Mononuclear cell (primary cell): Measurements from ENCODE around the gene CITED1. TPM values are rescaled to one million over a fixed set of nuclear protein-coding genes. Genes with fewer than 3 reads are reported as not detected.
"Not testable (repeated sequence)": the region's sequence is repeated elsewhere in the genome, so short reads cannot be mapped to it uniquely, and the experiment has no call there.

Experiments
- H3K27me3 ChIP-seq: 2 replicates; pipeline ENCODE4 v1.6.0; 2011; ENCODE audit warnings: low read length, control low read depth; ENCODE audit not compliant: insufficient read depth
- H3K4me1 ChIP-seq: 2 replicates; pipeline ENCODE4 v1.5.1; 2011; ENCODE audit warnings: mild to moderate bottlenecking, low read length, control low read depth; ENCODE audit not compliant: insufficient read depth
- H3K4me3 ChIP-seq: 2 replicates; pipeline ENCODE4 v1.5.1; 2011; ENCODE audit warnings: mild to moderate bottlenecking, low read length, moderate library complexity
- H3K9me3 ChIP-seq: 2 replicates; pipeline ENCODE4 v1.5.1; 2011; ENCODE audit warnings: low read depth, mild to moderate bottlenecking, control low read depth, low read length
- total RNA-seq: library from RNA; depleted of rRNA; stranded (reverse); fragments of >200 nt; gene quantifications from one replicate; pipeline ENCODE4 v1.2.3, GENCODE V29; 2012

CITED1 gene
- 0.31 TPM for total RNA-seq

- Histone ChIP-seq H3K4me3 (peak within 1 kb of the TSS; percentile 30), H3K27me3 (peaks cover 64% of the 10 kb centered on the region), H3K4me1 (peaks cover 37% of the 10 kb centered on the region), H3K9me3 (no peaks in the 10 kb centered on the region)
Measured at GRCh38 chrX:72305286-72306084, at the start of gene CITED1. Gene CITED1 (minus strand): TSS chrX:72305914. CDS start chrX:72302869, 3,045 bp downstream.

GRCh38 chrX:72352786-72353185 lies 47.1 kb upstream of the CITED1 start:
- H3K27me3 ChIP-seq, result no peaks in the 10 kb centered on the region
- no peaks in the 10 kb centered on the region for H3K9me3 ChIP-seq
- no peaks in the 10 kb centered on the region for H3K4me1 ChIP-seq
- H3K4me3 ChIP-seq, result no peak overlapping the region

- Histone ChIP-seq H3K9me3 (no peaks in the 10 kb centered on the region), H3K4me1 (no peaks in the 10 kb centered on the region), H3K27me3 (no peaks in the 10 kb centered on the region), H3K4me3 (no peak overlapping the region)
Measured at GRCh38 chrX:72351606-72352334, 46.1 kb upstream of the CITED1 start.

GRCh38 chrX:72349190-72349589 lies 43.5 kb upstream of the CITED1 start:
- no peaks in the 10 kb centered on the region for H3K27me3 ChIP-seq
- H3K4me3 ChIP-seq, result no peak overlapping the region
- no peaks in the 10 kb centered on the region for H3K4me1 ChIP-seq
- H3K9me3 ChIP-seq, result no peaks in the 10 kb centered on the region

GRCh38 chrX:72348247-72348979 lies 42.7 kb upstream of the CITED1 start:
- Histone ChIP-seq H3K4me1 (no peaks in the 10 kb centered on the region), H3K9me3 (no peaks in the 10 kb centered on the region), H3K27me3 (no peaks in the 10 kb centered on the region), H3K4me3 (no peak overlapping the region)

- no peak overlapping the region for H3K4me3 ChIP-seq
- H3K27me3 ChIP-seq, result no peaks in the 10 kb centered on the region
- no peaks in the 10 kb centered on the region for H3K4me1 ChIP-seq
- H3K9me3 ChIP-seq, result no peaks in the 10 kb centered on the region
Measured at GRCh38 chrX:72347366-72347765, 41.7 kb upstream of the CITED1 start.

- Histone ChIP-seq H3K9me3 (no peaks in the 10 kb centered on the region), H3K4me3 (no peak overlapping the region), H3K27me3 (no peaks in the 10 kb centered on the region), H3K4me1 (no peaks in the 10 kb centered on the region)
Measured at GRCh38 chrX:72346302-72346949, 40.7 kb upstream of the CITED1 start.

GRCh38 chrX:72340626-72341025 lies 34.9 kb upstream of the CITED1 start:
- Histone ChIP-seq H3K27me3 (no peaks in the 10 kb centered on the region), H3K9me3 (no peaks in the 10 kb centered on the region), H3K4me3 (no peak overlapping the region), H3K4me1 (no peaks in the 10 kb centered on the region)

GRCh38 chrX:72340041-72340440 lies 34.3 kb upstream of the CITED1 start:
- no peaks in the 10 kb centered on the region for H3K27me3 ChIP-seq
- H3K4me3 ChIP-seq, result no peak overlapping the region
- no peaks in the 10 kb centered on the region for H3K4me1 ChIP-seq
- H3K9me3 ChIP-seq, result no peaks in the 10 kb centered on the region

- Histone ChIP-seq H3K4me1 (no peaks in the 10 kb centered on the region), H3K9me3 (no peaks in the 10 kb centered on the region), H3K4me3 (no peak overlapping the region), H3K27me3 (no peaks in the 10 kb centered on the region)
Measured at GRCh38 chrX:72330131-72330530, 24.4 kb upstream of the CITED1 start.

GRCh38 chrX:72326605-72327300 lies 21.0 kb upstream of the CITED1 start:
- H3K9me3 ChIP-seq, result no peaks in the 10 kb centered on the region
- no peaks in the 10 kb centered on the region for H3K4me1 ChIP-seq
- H3K4me3 ChIP-seq, result no peak overlapping the region
- no peaks in the 10 kb centered on the region for H3K27me3 ChIP-seq

- H3K27me3 ChIP-seq, H3K4me3 ChIP-seq, H3K4me1 ChIP-seq, H3K9me3 ChIP-seq: not testable (repeated sequence)
Measured at GRCh38 chrX:72319651-72320050, 13.9 kb upstream of the CITED1 start.

- no peaks in the 10 kb centered on the region for H3K9me3 ChIP-seq
- H3K27me3 ChIP-seq, result no peaks in the 10 kb centered on the region
- H3K4me1 ChIP-seq, result no peaks in the 10 kb centered on the region
- no peak overlapping the region for H3K4me3 ChIP-seq
Measured at GRCh38 chrX:72317139-72317538, 11.4 kb upstream of the CITED1 start.

GRCh38 chrX:72316408-72317110 lies 10.8 kb upstream of the CITED1 start:
- no peaks in the 10 kb centered on the region for H3K9me3 ChIP-seq
- H3K4me1 ChIP-seq, result no peaks in the 10 kb centered on the region
- H3K27me3 ChIP-seq, result no peaks in the 10 kb centered on the region
- H3K4me3 ChIP-seq, result no peak overlapping the region
